ENCODE measurements around the gene DIAPH3.

DIAPH3 gene

GRCh38 chr13:60182907-60183306, 19.2 kb upstream of the DIAPH3 start:
- TF ChIP-seq, protein P1, sequence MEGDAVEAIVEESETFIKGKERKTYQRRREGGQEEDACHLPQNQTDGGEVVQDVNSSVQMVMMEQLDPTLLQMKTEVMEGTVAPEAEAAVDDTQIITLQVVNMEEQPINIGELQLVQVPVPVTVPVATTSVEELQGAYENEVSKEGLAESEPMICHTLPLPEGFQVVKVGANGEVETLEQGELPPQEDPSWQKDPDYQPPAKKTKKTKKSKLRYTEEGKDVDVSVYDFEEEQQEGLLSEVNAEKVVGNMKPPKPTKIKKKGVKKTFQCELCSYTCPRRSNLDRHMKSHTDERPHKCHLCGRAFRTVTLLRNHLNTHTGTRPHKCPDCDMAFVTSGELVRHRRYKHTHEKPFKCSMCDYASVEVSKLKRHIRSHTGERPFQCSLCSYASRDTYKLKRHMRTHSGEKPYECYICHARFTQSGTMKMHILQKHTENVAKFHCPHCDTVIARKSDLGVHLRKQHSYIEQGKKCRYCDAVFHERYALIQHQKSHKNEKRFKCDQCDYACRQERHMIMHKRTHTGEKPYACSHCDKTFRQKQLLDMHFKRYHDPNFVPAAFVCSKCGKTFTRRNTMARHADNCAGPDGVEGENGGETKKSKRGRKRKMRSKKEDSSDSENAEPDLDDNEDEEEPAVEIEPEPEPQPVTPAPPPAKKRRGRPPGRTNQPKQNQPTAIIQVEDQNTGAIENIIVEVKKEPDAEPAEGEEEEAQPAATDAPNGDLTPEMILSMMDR (conservative IDR thresholded peaks at IDR 0.05; ENCODE audit: control insufficient read depth, insufficient read depth, low read depth, low read length): no peak
- H3K4me3 ChIP-seq (ENCODE audit: control insufficient read depth, low read depth, low read length): no peak overlapping the region
- no peak for DNase-seq (ENCODE audit: low read depth)

DNA sequence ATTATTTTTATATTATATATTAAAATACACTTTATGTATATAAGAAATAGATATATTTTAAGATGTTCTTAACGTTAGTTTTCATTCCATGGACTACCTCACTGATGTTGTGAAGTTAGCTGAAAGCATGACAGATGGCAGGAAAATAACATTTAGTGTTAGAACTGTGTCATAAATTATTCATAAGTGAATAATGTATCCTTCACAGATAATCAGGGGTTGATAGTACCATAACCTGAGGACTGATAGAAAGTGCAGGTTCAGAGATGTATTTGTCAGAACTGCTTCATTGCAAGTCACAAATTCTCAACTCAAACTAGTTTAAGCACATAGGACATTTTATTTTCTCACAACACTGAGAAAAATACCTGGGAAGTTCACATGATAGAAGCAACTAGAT, 14.6 kb upstream of the DIAPH3 start:
- DNase-seq (ENCODE audit: low read depth): no peak
- no peak overlapping the region for H3K4me3 ChIP-seq (ENCODE audit: control insufficient read depth, low read depth, low read length)
- TF ChIP-seq, protein P1 (conservative IDR thresholded peaks at IDR 0.05; ENCODE audit: control insufficient read depth, insufficient read depth, low read depth, low read length): no peak

DNA sequence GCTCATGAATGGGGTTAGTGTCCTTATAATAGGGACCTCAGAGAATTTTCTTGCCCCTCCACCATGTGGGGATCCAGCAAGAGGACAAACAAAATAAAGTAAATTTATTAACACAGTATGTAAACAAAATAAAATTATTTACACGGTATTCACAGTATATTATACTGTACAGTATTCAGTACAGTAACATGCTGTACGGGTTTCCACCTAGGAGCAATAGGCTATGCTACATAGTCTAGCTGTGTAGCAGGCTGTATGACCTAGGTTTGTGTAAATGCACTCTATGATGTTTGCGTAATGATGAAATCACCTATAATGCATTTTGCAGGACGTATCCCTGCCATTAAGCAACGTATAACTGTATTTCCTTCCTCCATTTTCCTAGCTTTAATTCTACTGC, 11.8 kb upstream of the DIAPH3 start:
- H3K4me3 ChIP-seq (ENCODE audit: control insufficient read depth, low read depth, low read length): no peak overlapping the region
- no peak for DNase-seq (ENCODE audit: low read depth)
- TF ChIP-seq, protein P1 (conservative IDR thresholded peaks at IDR 0.05; ENCODE audit: control insufficient read depth, insufficient read depth, low read depth, low read length): no peak

DNA sequence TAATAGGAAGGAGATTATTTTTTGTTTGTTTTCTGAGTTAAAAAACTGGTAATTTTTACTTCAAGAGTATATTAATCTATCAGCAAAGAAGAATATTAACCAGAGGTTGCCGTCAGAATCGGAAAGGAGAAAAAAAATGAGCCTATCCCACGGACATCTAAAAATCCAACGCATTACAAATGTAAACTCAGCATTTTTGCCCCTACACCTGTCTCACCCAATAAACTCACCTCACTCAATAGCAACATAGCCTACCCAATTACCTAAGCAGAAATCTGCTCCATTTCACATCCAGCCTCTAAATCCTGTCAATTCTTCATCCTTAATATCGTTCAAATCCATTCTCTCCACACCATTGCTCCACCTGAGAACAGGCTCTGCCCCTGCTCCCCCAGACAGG, 10.4 kb upstream of the DIAPH3 start:
- TF ChIP-seq, protein P1 (conservative IDR thresholded peaks at IDR 0.05; ENCODE audit: control insufficient read depth, insufficient read depth, low read depth, low read length): no peak
- no peak for DNase-seq (ENCODE audit: low read depth)
- no peak overlapping the region for H3K4me3 ChIP-seq (ENCODE audit: control insufficient read depth, low read depth, low read length)

GRCh38 chr13:60172111-60172510, 8.4 kb upstream of the DIAPH3 start:
- H3K4me3 ChIP-seq (ENCODE audit: control insufficient read depth, low read depth, low read length): no peak overlapping the region
- TF ChIP-seq, protein P1 (conservative IDR thresholded peaks at IDR 0.05; ENCODE audit: control insufficient read depth, insufficient read depth, low read depth, low read length): no peak
- no peak for DNase-seq (ENCODE audit: low read depth)

- no peak for DNase-seq (ENCODE audit: low read depth)
- H3K4me3 ChIP-seq (ENCODE audit: control insufficient read depth, low read depth, low read length): no peak overlapping the region
- TF ChIP-seq, protein P1 (conservative IDR thresholded peaks at IDR 0.05; ENCODE audit: control insufficient read depth, insufficient read depth, low read depth, low read length): no peak
Observed at GRCh38 chr13:60170414-60170813, 6.7 kb upstream of the DIAPH3 start.
